ENCODE measurements around the gene SH3BP2.

Gene SH3BP2

DNA sequence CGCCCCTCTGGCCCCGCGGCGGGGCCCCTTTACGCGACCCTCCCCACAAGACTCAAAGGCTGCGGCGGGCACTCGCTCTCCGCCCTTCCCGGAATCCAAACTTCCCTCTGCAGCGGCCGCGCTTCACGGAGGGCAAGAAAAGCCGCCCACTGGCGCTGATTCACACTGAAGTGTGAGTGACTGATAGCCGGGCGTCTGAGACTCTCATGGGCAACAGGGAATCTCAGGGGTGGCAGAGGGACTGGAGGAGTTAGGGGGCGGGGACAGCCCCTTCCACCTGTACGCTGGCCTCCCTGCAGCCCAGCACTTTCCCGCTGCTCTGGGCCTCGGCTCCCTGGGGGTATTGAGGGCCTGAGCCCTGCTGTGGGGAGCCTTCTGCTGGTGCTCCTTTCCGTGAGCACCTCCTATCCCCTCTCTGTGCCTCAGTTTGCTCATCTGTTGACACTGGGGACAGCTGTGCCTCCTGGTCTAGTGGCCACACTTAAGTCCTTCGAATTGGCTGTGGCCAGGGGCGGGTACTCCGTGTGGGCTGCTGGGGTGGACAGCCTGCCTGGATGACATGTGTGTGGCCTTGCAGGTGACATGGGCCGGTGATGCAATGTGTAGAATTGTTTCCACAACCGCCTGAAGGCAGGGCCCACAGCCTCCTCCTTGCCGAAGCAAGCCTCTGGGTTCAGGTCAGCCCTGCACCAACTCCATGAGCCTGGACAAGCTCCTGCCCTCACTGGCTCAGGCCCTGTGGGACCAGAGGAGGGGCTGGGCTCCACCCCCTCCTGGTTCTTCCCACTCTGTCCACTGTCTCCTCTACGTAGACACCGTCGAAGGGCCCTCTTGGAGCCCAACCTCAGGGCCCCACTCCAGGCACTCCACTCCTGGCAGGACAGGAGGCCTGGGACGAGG lies 951 bp downstream of the SH3BP2 start:
- DNase-seq (ENCODE audit: low spot score) (peak; percentile 73), ATAC-seq (ENCODE audit: low read depth) (peak; percentile 7)
- Histone ChIP-seq H3K27ac (ENCODE audit: poor library complexity, severe bottlenecking) (peak overlapping the region; percentile 86), H3K9me3 (ENCODE audit: severe bottlenecking) (no peaks in the 10 kb centered on the region), H3K36me3 (ENCODE audit: low read depth) (no peaks in the 10 kb centered on the region), H3K4me1 (ENCODE audit: insufficient read depth, poor library complexity, severe bottlenecking) (peaks cover 47% of the 10 kb centered on the region), H3K4me3 (ENCODE audit: severe bottlenecking) (peak overlapping the region; percentile 57), H3K27me3 (ENCODE audit: insufficient read depth, poor library complexity, severe bottlenecking) (no peaks in the 10 kb centered on the region)
- TF ChIP-seq CTCF (IDR thresholded peaks at IDR 0.05; ENCODE audit: poor library complexity, severe bottlenecking): no peak

GRCh38 chr4:2794486-2795299 lies 1.8 kb downstream of the SH3BP2 start:
- no peak for TF ChIP-seq CTCF (IDR thresholded peaks at IDR 0.05; ENCODE audit: poor library complexity, severe bottlenecking)
- Histone ChIP-seq H3K27me3 (ENCODE audit: insufficient read depth, poor library complexity, severe bottlenecking) (no peaks in the 10 kb centered on the region), H3K4me3 (ENCODE audit: severe bottlenecking) (peak overlapping the region; percentile 57), H3K4me1 (ENCODE audit: insufficient read depth, poor library complexity, severe bottlenecking) (peaks cover 55% of the 10 kb centered on the region), H3K27ac (ENCODE audit: poor library complexity, severe bottlenecking) (peak overlapping the region; percentile 86), H3K9me3 (ENCODE audit: severe bottlenecking) (no peaks in the 10 kb centered on the region), H3K36me3 (ENCODE audit: low read depth) (no peaks in the 10 kb centered on the region)
- ATAC-seq (ENCODE audit: low read depth) (peak; percentile 15; the same call in 1 of the 3 replicates), DNase-seq (ENCODE audit: low spot score) (peak; percentile 75)

DNA sequence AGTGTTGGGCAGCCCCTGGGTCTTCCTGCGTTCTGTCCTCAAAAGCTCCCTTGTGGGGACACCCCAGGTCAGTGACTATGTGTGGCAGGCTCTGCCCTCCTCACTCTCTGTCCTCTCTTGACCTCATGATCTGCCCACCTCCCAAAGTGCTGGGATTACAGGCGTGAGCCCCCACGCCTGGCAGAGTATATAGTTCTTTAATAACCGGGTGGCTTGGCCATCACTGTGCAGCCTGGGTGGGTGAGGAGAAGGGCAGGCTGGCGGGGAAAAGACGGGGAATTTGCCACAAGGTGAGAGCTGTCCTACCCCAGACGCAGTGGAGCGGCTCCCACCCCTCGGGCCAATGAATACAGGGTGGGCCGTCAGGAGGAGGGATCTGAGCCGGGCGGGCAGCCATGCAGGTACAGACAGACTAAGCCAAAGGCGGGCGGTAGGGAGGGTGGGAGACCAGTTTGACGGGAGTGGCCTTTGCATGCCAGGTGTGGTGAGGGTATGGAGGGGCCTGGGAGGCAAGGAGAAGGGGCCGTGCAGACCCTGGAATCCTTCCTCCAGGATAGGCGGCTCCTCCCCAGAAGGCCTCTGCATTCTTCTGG lies 2.5 kb downstream of the SH3BP2 start:
- H3K4me1 ChIP-seq (ENCODE audit: insufficient read depth, poor library complexity, severe bottlenecking): peaks cover 61% of the 10 kb centered on the region
- no peak for TF ChIP-seq CTCF (IDR thresholded peaks at IDR 0.05; ENCODE audit: poor library complexity, severe bottlenecking)
- H3K4me3 ChIP-seq (ENCODE audit: severe bottlenecking): no peak overlapping the region
- ATAC-seq (ENCODE audit: low read depth) (no peak), DNase-seq (ENCODE audit: low spot score) (peak; percentile 69)
- H3K36me3 ChIP-seq (ENCODE audit: low read depth): no peaks in the 10 kb centered on the region
- H3K9me3 ChIP-seq (ENCODE audit: severe bottlenecking): no peaks in the 10 kb centered on the region
- H3K27ac ChIP-seq (ENCODE audit: poor library complexity, severe bottlenecking): peak overlapping the region; percentile 86
- no peaks in the 10 kb centered on the region for H3K27me3 ChIP-seq (ENCODE audit: insufficient read depth, poor library complexity, severe bottlenecking)

GRCh38 chr4:2795893-2796848 lies 3.3 kb downstream of the SH3BP2 start:
- Histone ChIP-seq H3K36me3 (ENCODE audit: low read depth) (no peaks in the 10 kb centered on the region), H3K27ac (ENCODE audit: poor library complexity, severe bottlenecking) (peak overlapping the region; percentile 86), H3K4me1 (ENCODE audit: insufficient read depth, poor library complexity, severe bottlenecking) (peaks cover 69% of the 10 kb centered on the region), H3K4me3 (ENCODE audit: severe bottlenecking) (no peak overlapping the region), H3K27me3 (ENCODE audit: insufficient read depth, poor library complexity, severe bottlenecking) (no peaks in the 10 kb centered on the region), H3K9me3 (ENCODE audit: severe bottlenecking) (no peaks in the 10 kb centered on the region)
- DNase-seq (ENCODE audit: low spot score) (peak; percentile 91), ATAC-seq (ENCODE audit: low read depth) (peak; percentile 74)
- peak; percentile 14 for TF ChIP-seq CTCF (IDR thresholded peaks at IDR 0.05; ENCODE audit: poor library complexity, severe bottlenecking)
